Hematopoietic multipotent progenitor cell (in vitro differentiated cells): ENCODE results near the gene N4BP2L2. TPM values are rescaled to one million over a fixed set of nuclear protein-coding genes. Genes with fewer than 3 reads are reported as not detected.
"Not testable (repeated sequence)": the region's sequence is repeated elsewhere in the genome, so short reads cannot be mapped to it uniquely, and the experiment has no call there.

ENCODE experiments used
- DNase-seq, 3 donors: peaks; one replicate each; pipeline ENCODE4 v3.0.0-alpha.2; 2011 to 2015; ENCODE audit warnings: low read depth in 2 of 3, low spot score in 2 of 3
- total RNA-seq: library from RNA; depleted of rRNA; stranded (reverse); fragments of >200 nt; gene quantifications from one replicate; pipeline ENCODE4 v1.2.3, GENCODE V29; 2012

N4BP2L2 gene
- 57.6 TPM for total RNA-seq

GRCh38 chr13:32538621-32539246, at the start of gene N4BP2L2:
N4BP2L2 (minus strand) TSS chr13:32538795; CDS start chr13:32537027, 1,768 bp downstream.
- peak; percentile 73 to 99 (median 98) for DNase-seq

GRCh38 chr13:32587811-32588170, 49.2 kb upstream of the N4BP2L2 start:
- DNase-seq, result peak in 1 of 3 donors; percentile 3

- peak; percentile 18 to 70 (median 68) for DNase-seq
Observed at GRCh38 chr13:32587011-32587810, 48.6 kb upstream of the N4BP2L2 start.

- peak; percentile 95 to 97 (median 97) for DNase-seq
Observed at GRCh38 chr13:32586080-32586900, 47.7 kb upstream of the N4BP2L2 start, which contains the start of gene PDS5B. PDS5B (plus strand) TSS chr13:32586452; CDS start chr13:32648773, 62,321 bp downstream.

GRCh38 chr13:32585550-32586079, 47.0 kb upstream of the N4BP2L2 start:
- DNase-seq, result peak in 1 of 3 donors; percentile 3

- DNase-seq, result no peak
Observed at GRCh38 chr13:32582991-32583390, 44.4 kb upstream of the N4BP2L2 start.

GRCh38 chr13:32582281-32582680, 43.7 kb upstream of the N4BP2L2 start:
- no peak for DNase-seq

GRCh38 chr13:32581177-32581786, 42.7 kb upstream of the N4BP2L2 start:
- DNase-seq, result peak in 2 of 3 donors; percentile 18 to 60

- no peak for DNase-seq
Observed at GRCh38 chr13:32577032-32577431, 38.4 kb upstream of the N4BP2L2 start.

GRCh38 chr13:32575687-32576086, 37.1 kb upstream of the N4BP2L2 start:
- not testable (repeated sequence) for DNase-seq

GRCh38 chr13:32560842-32561241, 22.2 kb upstream of the N4BP2L2 start:
- not testable (repeated sequence) for DNase-seq

GRCh38 chr13:32555613-32556012, 17.0 kb upstream of the N4BP2L2 start:
- no peak for DNase-seq

GRCh38 chr13:32553720-32554119, 15.1 kb upstream of the N4BP2L2 start:
- no peak for DNase-seq

- no peak for DNase-seq
Observed at GRCh38 chr13:32549788-32550187, 11.2 kb upstream of the N4BP2L2 start.

GRCh38 chr13:32548837-32549236, 10.2 kb upstream of the N4BP2L2 start:
- no peak for DNase-seq

GRCh38 chr13:32545083-32545482, 6.5 kb upstream of the N4BP2L2 start:
- DNase-seq, result peak in 1 of 3 donors; percentile 8

GRCh38 chr13:32542221-32542620, 3.6 kb upstream of the N4BP2L2 start:
- DNase-seq, result no peak

GRCh38 chr13:32538143-32538620, 413 bp downstream of the N4BP2L2 start:
- DNase-seq, result peak in 1 of 3 donors; percentile 69

GRCh38 chr13:32537580-32538142, 934 bp downstream of the N4BP2L2 start:
- peak in 1 of 3 donors; percentile 47 for DNase-seq

- no peak for DNase-seq
Observed at GRCh38 chr13:32535748-32536147, 2.8 kb downstream of the N4BP2L2 start.
